Panc1 (cell line): ENCODE results near the gene MTARC2. TPM values are rescaled to one million over a fixed set of nuclear protein-coding genes. Genes with fewer than 3 reads are reported as not detected.
A peak's percentile ranks its signal among the peaks of the same experiment; 100 is the strongest.

Experiments
- ATAC-seq: fragments of 200-7000 bp; cut with Tn5 transposase; 2 replicates; pipeline ENCODE4 v1.9.1; 2020; ENCODE audit warnings: mild to moderate bottlenecking, moderate library complexity
- BruUV-seq: library from RNA; stranded (reverse); fragments of 400-500 nt; replicated peaks from 2 replicates; lab custom pipeline; 2021; lab: Mats Ljungman, UMichigan
- CTCF ChIA-PET: fragments of 300-600 bp; sonication (Branson Sonifier 250); formaldehyde crosslinking; loops from one replicate; lab custom pipeline; 2022; ENCODE audit warnings: antibody characterized with exemption; lab: Charles Lee
- POLR2A ChIA-PET: fragments of 300-600 bp; sonication (Branson Sonifier 250); formaldehyde crosslinking; loops from one replicate; lab custom pipeline; 2022; ENCODE audit warnings: antibody characterized with exemption; lab: Charles Lee
- DNase-seq: peaks from one replicate; pipeline ENCODE4 v3.0.0-alpha.2; 2010; ENCODE audit warnings: low read depth, low spot score
- H3K27ac ChIP-seq: 2 replicates; pipeline ENCODE4 v1.5.1; 2011; ENCODE audit warnings: mild to moderate bottlenecking, low read length, inconsistent platforms
- H3K27me3 ChIP-seq: fragments of 200-500 bp; sonication (Bioruptor generic); 2 replicates; pipeline ENCODE4 v1.6.0; 2014; ENCODE audit warnings: low read length, inconsistent platforms; ENCODE audit not compliant: control insufficient read depth, insufficient read depth
- H3K36me3 ChIP-seq: fragments of 200-500 bp; sonication (Bioruptor generic); 2 replicates; pipeline ENCODE4 v1.5.1; 2014; ENCODE audit warnings: inconsistent platforms, mild to moderate bottlenecking, low read length, moderate library complexity; ENCODE audit not compliant: control insufficient read depth, insufficient read depth
- H3K4me1 ChIP-seq: 2 replicates; pipeline ENCODE4 v1.5.1; 2011; ENCODE audit warnings: inconsistent platforms, mild to moderate bottlenecking, low read length, moderate library complexity; ENCODE audit not compliant: control insufficient read depth, insufficient read depth
- H3K4me3 ChIP-seq, 2 experiments: 2 replicates each; pipeline ENCODE4 v1.5.1; 2011 to 2012; ENCODE audit warnings: low read depth in 2 of 2, low read length in 2 of 2, mild to moderate bottlenecking in 2 of 2, inconsistent platforms in 1 of 2, moderate library complexity in 1 of 2
- H3K9me3 ChIP-seq: fragments of 200-500 bp; sonication (Bioruptor generic); 2 replicates; pipeline ENCODE4 v1.5.1; 2014; ENCODE audit warnings: low read depth, mild to moderate bottlenecking, inconsistent platforms, low read length, moderate library complexity; ENCODE audit not compliant: control insufficient read depth, insufficient read depth
- POLR2AphosphoS5 ChIP-seq: IDR thresholded peaks from 2 replicates; pipeline ENCODE4 v1.6.1; 2012; ENCODE audit warnings: mild to moderate bottlenecking, low read depth, low read length, moderate library complexity
- SIN3A ChIP-seq: IDR thresholded peaks from 2 replicates; pipeline ENCODE4 v1.6.1; 2012; ENCODE audit warnings: low read depth, mild to moderate bottlenecking, low read length, moderate library complexity, borderline replicate concordance; ENCODE audit not compliant: insufficient read depth
- TCF7L2 ChIP-seq: IDR thresholded peaks from 2 replicates; pipeline ENCODE4 v1.6.1; 2011; ENCODE audit warnings: mild to moderate bottlenecking, low read depth, low read length, inconsistent platforms
- in situ Hi-C: cut with HindIII; loops from 2 replicates; pipeline ENCODE4 v1.10.0; 2016; ENCODE audit warnings: low sequenced_read_pairs, low pct_unique_long_range_greater_than_20kb
- intact Hi-C: fragments of 100-400 bp; cut with micrococcal nuclease; formaldehyde crosslinking; loops from one replicate; pipeline ENCODE4 v1.10.0; 2022; ENCODE audit not compliant: unreplicated experiment
- total RNA-seq: library from RNA; stranded (reverse); gene quantifications from one replicate; pipeline ENCODE4 v1.2.1, GENCODE V29; 2021; ENCODE audit not compliant: unreplicated experiment
- TF ChIP-seq, protein P1 (sequence below), 2 experiments: IDR thresholded peaks; 2 replicates each; pipeline ENCODE4 v1.6.1; 2011 to 2012; ENCODE audit warnings: low read depth in 2 of 2, control low read depth in 1 of 2, low read length in 1 of 2, mild to moderate bottlenecking in 1 of 2, moderate library complexity in 1 of 2; ENCODE audit not compliant: insufficient read depth in 1 of 2
- TF ChIP-seq, protein P2 (sequence below): fragments of 450-650 bp; IDR thresholded peaks from 2 replicates; pipeline ENCODE4 v1.5.1; 2017; ENCODE audit warnings: mild to moderate bottlenecking

The MTARC2 gene
- total RNA-seq, 1 experiment from 2014 or later: 10.1 TPM

DNA sequence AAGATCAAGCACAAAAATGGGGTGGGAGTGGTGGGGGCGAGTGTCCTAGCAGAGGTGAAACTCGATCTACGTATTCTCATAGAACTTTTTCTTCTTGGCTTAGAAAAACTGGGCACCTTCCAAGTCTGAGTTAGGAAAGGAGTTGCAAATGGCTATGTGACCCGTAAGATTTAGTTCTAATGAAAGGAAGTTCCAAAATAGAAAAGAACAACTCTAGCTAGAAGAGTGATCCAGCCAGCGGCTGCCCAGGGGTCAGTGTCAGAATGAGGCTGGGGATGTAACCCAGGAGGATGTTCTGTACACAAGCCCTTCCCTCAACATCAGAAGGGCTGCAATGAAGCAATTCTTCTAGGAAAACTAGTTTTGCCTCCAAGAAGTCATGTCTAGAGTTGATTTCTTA, 43.8 kb downstream of the MTARC2 start:
- H3K4me1 ChIP-seq: no peaks in the 10 kb centered on the region
- no peak for ATAC-seq
- no peak for DNase-seq
- H3K27ac ChIP-seq: no peak overlapping the region
- no peak overlapping the region for H3K4me3 ChIP-seq
- intact Hi-C loops (no loop called here), in situ Hi-C loops (no loop called here)
- TF ChIP-seq, protein P1, sequence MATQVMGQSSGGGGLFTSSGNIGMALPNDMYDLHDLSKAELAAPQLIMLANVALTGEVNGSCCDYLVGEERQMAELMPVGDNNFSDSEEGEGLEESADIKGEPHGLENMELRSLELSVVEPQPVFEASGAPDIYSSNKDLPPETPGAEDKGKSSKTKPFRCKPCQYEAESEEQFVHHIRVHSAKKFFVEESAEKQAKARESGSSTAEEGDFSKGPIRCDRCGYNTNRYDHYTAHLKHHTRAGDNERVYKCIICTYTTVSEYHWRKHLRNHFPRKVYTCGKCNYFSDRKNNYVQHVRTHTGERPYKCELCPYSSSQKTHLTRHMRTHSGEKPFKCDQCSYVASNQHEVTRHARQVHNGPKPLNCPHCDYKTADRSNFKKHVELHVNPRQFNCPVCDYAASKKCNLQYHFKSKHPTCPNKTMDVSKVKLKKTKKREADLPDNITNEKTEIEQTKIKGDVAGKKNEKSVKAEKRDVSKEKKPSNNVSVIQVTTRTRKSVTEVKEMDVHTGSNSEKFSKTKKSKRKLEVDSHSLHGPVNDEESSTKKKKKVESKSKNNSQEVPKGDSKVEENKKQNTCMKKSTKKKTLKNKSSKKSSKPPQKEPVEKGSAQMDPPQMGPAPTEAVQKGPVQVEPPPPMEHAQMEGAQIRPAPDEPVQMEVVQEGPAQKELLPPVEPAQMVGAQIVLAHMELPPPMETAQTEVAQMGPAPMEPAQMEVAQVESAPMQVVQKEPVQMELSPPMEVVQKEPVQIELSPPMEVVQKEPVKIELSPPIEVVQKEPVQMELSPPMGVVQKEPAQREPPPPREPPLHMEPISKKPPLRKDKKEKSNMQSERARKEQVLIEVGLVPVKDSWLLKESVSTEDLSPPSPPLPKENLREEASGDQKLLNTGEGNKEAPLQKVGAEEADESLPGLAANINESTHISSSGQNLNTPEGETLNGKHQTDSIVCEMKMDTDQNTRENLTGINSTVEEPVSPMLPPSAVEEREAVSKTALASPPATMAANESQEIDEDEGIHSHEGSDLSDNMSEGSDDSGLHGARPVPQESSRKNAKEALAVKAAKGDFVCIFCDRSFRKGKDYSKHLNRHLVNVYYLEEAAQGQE (IDR thresholded peaks at IDR 0.05; ENCODE audit: insufficient read depth in 1 of 2, low read depth in 2 of 2, low read length in 1 of 2): no peak
- TF ChIP-seq, protein P2, sequence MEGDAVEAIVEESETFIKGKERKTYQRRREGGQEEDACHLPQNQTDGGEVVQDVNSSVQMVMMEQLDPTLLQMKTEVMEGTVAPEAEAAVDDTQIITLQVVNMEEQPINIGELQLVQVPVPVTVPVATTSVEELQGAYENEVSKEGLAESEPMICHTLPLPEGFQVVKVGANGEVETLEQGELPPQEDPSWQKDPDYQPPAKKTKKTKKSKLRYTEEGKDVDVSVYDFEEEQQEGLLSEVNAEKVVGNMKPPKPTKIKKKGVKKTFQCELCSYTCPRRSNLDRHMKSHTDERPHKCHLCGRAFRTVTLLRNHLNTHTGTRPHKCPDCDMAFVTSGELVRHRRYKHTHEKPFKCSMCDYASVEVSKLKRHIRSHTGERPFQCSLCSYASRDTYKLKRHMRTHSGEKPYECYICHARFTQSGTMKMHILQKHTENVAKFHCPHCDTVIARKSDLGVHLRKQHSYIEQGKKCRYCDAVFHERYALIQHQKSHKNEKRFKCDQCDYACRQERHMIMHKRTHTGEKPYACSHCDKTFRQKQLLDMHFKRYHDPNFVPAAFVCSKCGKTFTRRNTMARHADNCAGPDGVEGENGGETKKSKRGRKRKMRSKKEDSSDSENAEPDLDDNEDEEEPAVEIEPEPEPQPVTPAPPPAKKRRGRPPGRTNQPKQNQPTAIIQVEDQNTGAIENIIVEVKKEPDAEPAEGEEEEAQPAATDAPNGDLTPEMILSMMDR: no peak
- no peak for TF ChIP-seq POLR2AphosphoS5
- TF ChIP-seq SIN3A: no peak
- no peak for TF ChIP-seq TCF7L2
- ChIA-PET CTCF (no interaction called here), POLR2A (no interaction called here)
- no peaks in the 10 kb centered on the region for H3K27me3 ChIP-seq
- no peaks in the 10 kb centered on the region; the same call in 1 of the 2 replicates for H3K36me3 ChIP-seq
- no TSS peak for BruUV-seq
- H3K9me3 ChIP-seq: no peaks in the 10 kb centered on the region

DNA sequence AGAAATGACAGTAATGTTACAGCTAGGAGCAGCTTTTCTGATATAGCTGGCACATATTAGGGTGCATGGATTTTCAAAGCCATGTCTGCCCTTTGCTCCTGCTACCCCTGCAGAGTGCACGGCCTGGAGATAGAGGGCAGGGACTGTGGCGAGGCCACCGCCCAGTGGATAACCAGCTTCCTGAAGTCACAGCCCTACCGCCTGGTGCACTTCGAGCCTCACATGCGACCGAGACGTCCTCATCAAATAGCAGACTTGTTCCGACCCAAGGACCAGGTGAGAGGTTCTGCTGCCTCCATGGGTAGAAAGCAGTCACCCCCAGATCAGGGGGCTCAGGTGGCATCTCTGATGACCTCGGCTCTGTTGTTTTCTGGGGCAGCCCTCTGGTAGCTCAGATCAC, 48.4 kb downstream of the MTARC2 start:
- DNase-seq: no peak
- intact Hi-C loops (no loop called here), in situ Hi-C loops (no loop called here)
- Histone ChIP-seq H3K27ac (no peak overlapping the region), H3K4me1 (no peaks in the 10 kb centered on the region), H3K27me3 (no peaks in the 10 kb centered on the region), H3K36me3 (no peaks in the 10 kb centered on the region), H3K4me3 (no peak overlapping the region), H3K9me3 (no peaks in the 10 kb centered on the region)
- TF ChIP-seq, protein P2: peak; percentile 16; the same call in 1 of the 2 replicates
- TF ChIP-seq, protein P1 (IDR thresholded peaks at IDR 0.05; ENCODE audit: insufficient read depth in 1 of 2, low read depth in 2 of 2, low read length in 1 of 2): no peak
- no TSS peak for BruUV-seq
- ATAC-seq: peak; percentile 82
- CTCF ChIA-PET: no interaction called here
- POLR2A ChIA-PET: no interaction called here
